Uterus (tissue), 2 donors: ENCODE measurements around the gene OPRM1.

ENCODE experiments used
- POLR2A ChIP-seq, 2 donors: fragments of 450-650 bp; IDR thresholded peaks; one replicate each; pipeline ENCODE4 v1.6.1; 2016; ENCODE audit warnings: antibody characterized with exemption in 2 of 2, mild to moderate bottlenecking in 1 of 2, moderate library complexity in 1 of 2
- TF ChIP-seq, protein P1 (sequence below), 4 experiments: fragments of 200-600 bp in 2 of 4; fragments of 450-650 bp in 2 of 4; sonication (generic) in 2 of 4; IDR thresholded peaks; one replicate each; pipeline ENCODE4 v1.5.1; 2016 to 2019; ENCODE audit warnings: antibody characterized with exemption in 4 of 4, mild to moderate bottlenecking in 2 of 4, moderate library complexity in 1 of 4

DNA sequence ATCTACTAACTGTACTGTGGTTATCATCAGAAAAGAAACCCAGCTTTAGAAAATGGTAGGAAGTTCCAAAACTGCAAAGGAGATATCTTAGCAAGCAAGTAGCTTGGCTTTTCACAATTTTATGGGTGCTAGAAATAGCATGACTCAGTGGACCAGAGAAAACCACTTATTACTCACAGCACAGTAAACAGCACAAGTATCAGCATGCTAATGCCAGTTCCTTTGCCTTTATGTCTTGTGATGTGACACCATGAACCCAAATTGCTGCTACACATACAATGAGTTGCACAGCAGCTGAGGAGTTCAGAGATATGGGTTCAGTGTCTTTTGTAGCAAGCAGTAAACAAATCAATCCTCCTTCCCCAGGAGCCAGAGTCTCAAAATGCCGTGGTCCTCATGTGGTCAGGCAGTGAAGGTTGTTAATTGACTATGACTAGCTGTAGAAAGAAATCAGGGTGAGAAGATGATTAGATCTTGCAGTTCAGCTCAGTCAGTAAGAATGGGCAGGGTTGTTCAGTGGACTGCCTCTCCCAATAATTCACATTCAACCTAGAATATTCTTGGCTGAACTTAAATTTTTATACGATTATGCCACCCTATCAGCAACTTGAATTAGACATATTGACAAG, 73.3 kb downstream of the OPRM1 start:
- TF ChIP-seq, protein P1, sequence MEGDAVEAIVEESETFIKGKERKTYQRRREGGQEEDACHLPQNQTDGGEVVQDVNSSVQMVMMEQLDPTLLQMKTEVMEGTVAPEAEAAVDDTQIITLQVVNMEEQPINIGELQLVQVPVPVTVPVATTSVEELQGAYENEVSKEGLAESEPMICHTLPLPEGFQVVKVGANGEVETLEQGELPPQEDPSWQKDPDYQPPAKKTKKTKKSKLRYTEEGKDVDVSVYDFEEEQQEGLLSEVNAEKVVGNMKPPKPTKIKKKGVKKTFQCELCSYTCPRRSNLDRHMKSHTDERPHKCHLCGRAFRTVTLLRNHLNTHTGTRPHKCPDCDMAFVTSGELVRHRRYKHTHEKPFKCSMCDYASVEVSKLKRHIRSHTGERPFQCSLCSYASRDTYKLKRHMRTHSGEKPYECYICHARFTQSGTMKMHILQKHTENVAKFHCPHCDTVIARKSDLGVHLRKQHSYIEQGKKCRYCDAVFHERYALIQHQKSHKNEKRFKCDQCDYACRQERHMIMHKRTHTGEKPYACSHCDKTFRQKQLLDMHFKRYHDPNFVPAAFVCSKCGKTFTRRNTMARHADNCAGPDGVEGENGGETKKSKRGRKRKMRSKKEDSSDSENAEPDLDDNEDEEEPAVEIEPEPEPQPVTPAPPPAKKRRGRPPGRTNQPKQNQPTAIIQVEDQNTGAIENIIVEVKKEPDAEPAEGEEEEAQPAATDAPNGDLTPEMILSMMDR (IDR thresholded peaks at IDR 0.05): no peak
- no peak for TF ChIP-seq POLR2A (IDR thresholded peaks at IDR 0.05)
